ENCODE results near the gene MYCBPAP.

The MYCBPAP gene

GRCh38 chr17:50523208-50523607 is 15.0 kb downstream of the MYCBPAP start:
- no peak overlapping the region for H3K4me3 ChIP-seq (ENCODE audit: low read length)
- H3K9me3 ChIP-seq (ENCODE audit: control insufficient read depth, low read length), result no peaks in the 10 kb centered on the region
- H3K36me3 ChIP-seq (ENCODE audit: control insufficient read depth, insufficient read depth, low read length, severe bottlenecking), result no peaks in the 10 kb centered on the region
- H3K9ac ChIP-seq (ENCODE audit: low read length), result no peak overlapping the region
- no peak for DNase-seq (ENCODE audit: low read depth)
- H3K4me1 ChIP-seq (ENCODE audit: control insufficient read depth, insufficient read depth, low read length), result no peaks in the 10 kb centered on the region
- peaks cover 7% of the 10 kb centered on the region for H3K27me3 ChIP-seq (replicated peaks; ENCODE audit: control insufficient read depth, insufficient read depth, low read length)

- H3K9me3 ChIP-seq (ENCODE audit: control insufficient read depth, low read length), result no peaks in the 10 kb centered on the region
- H3K9ac ChIP-seq (ENCODE audit: low read length), result no peak overlapping the region
- H3K4me3 ChIP-seq (ENCODE audit: low read length), result no peak overlapping the region
- H3K27me3 ChIP-seq (replicated peaks; ENCODE audit: control insufficient read depth, insufficient read depth, low read length), result peaks cover 17% of the 10 kb centered on the region
- H3K36me3 ChIP-seq (ENCODE audit: control insufficient read depth, insufficient read depth, low read length, severe bottlenecking), result no peaks in the 10 kb centered on the region
- DNase-seq (ENCODE audit: low read depth), result no peak
- H3K4me1 ChIP-seq (ENCODE audit: control insufficient read depth, insufficient read depth, low read length), result no peaks in the 10 kb centered on the region
Observed at GRCh38 chr17:50524838-50525237, 16.6 kb downstream of the MYCBPAP start.

- H3K4me3 ChIP-seq (ENCODE audit: low read length), result no peak overlapping the region
- H3K9ac ChIP-seq (ENCODE audit: low read length), result no peak overlapping the region
- H3K4me1 ChIP-seq (ENCODE audit: control insufficient read depth, insufficient read depth, low read length), result peaks cover 12% of the 10 kb centered on the region
- DNase-seq (ENCODE audit: low read depth), result no peak
- no peaks in the 10 kb centered on the region for H3K36me3 ChIP-seq (ENCODE audit: control insufficient read depth, insufficient read depth, low read length, severe bottlenecking)
- H3K9me3 ChIP-seq (ENCODE audit: control insufficient read depth, low read length), result no peaks in the 10 kb centered on the region
- H3K27me3 ChIP-seq (replicated peaks; ENCODE audit: control insufficient read depth, insufficient read depth, low read length), result peaks cover 30% of the 10 kb centered on the region
Observed at GRCh38 chr17:50527155-50527762, 19.0 kb downstream of the MYCBPAP start.

- H3K4me3 ChIP-seq (ENCODE audit: low read length), result no peak overlapping the region
- no peaks in the 10 kb centered on the region for H3K36me3 ChIP-seq (ENCODE audit: control insufficient read depth, insufficient read depth, low read length, severe bottlenecking)
- H3K9me3 ChIP-seq (ENCODE audit: control insufficient read depth, low read length), result no peaks in the 10 kb centered on the region
- H3K4me1 ChIP-seq (ENCODE audit: control insufficient read depth, insufficient read depth, low read length), result peaks cover 12% of the 10 kb centered on the region
- H3K27me3 ChIP-seq (replicated peaks; ENCODE audit: control insufficient read depth, insufficient read depth, low read length), result peaks cover 37% of the 10 kb centered on the region
- H3K9ac ChIP-seq (ENCODE audit: low read length), result no peak overlapping the region
- no peak for DNase-seq (ENCODE audit: low read depth)
Observed at GRCh38 chr17:50527949-50528474, 19.8 kb downstream of the MYCBPAP start.

GRCh38 chr17:50529849-50530248 is 21.6 kb downstream of the MYCBPAP start:
- peaks cover 43% of the 10 kb centered on the region for H3K27me3 ChIP-seq (replicated peaks; ENCODE audit: control insufficient read depth, insufficient read depth, low read length)

GRCh38 chr17:50531428-50532025 is 23.3 kb downstream of the MYCBPAP start:
- no peaks in the 10 kb centered on the region for H3K9me3 ChIP-seq (ENCODE audit: control insufficient read depth, low read length)
- H3K4me3 ChIP-seq (ENCODE audit: low read length), result no peak overlapping the region
- peaks cover 19% of the 10 kb centered on the region for H3K4me1 ChIP-seq (ENCODE audit: control insufficient read depth, insufficient read depth, low read length)
- H3K27me3 ChIP-seq (replicated peaks; ENCODE audit: control insufficient read depth, insufficient read depth, low read length), result peaks cover 42% of the 10 kb centered on the region
- no peaks in the 10 kb centered on the region for H3K36me3 ChIP-seq (ENCODE audit: control insufficient read depth, insufficient read depth, low read length, severe bottlenecking)
- no peak for DNase-seq (ENCODE audit: low read depth)
- no peak overlapping the region for H3K9ac ChIP-seq (ENCODE audit: low read length)

More at GRCh38 chr17:50529849-50530248, 21.6 kb downstream of the MYCBPAP start:
- H3K9me3 ChIP-seq (ENCODE audit: control insufficient read depth, low read length), result no peaks in the 10 kb centered on the region
- H3K4me1 ChIP-seq (ENCODE audit: control insufficient read depth, insufficient read depth, low read length), result peaks cover 19% of the 10 kb centered on the region
- H3K36me3 ChIP-seq (ENCODE audit: control insufficient read depth, insufficient read depth, low read length, severe bottlenecking), result no peaks in the 10 kb centered on the region
- no peak overlapping the region for H3K4me3 ChIP-seq (ENCODE audit: low read length)
- no peak overlapping the region for H3K9ac ChIP-seq (ENCODE audit: low read length)
- DNase-seq (ENCODE audit: low read depth), result no peak

GRCh38 chr17:50532452-50533024 is 24.3 kb downstream of the MYCBPAP start, which contains the start of gene EPN3:
Gene EPN3 (plus strand): TSS chr17:50532735. CDS start chr17:50536557, 3,822 bp downstream.
- no peak for DNase-seq (ENCODE audit: low read depth)

GRCh38 chr17:50533185-50533584 is 24.9 kb downstream of the MYCBPAP start:
- H3K9ac ChIP-seq (ENCODE audit: low read length), result no peak overlapping the region
- H3K27me3 ChIP-seq (replicated peaks; ENCODE audit: control insufficient read depth, insufficient read depth, low read length), result peaks cover 39% of the 10 kb centered on the region
- no peaks in the 10 kb centered on the region for H3K9me3 ChIP-seq (ENCODE audit: control insufficient read depth, low read length)
- H3K4me1 ChIP-seq (ENCODE audit: control insufficient read depth, insufficient read depth, low read length), result peaks cover 20% of the 10 kb centered on the region
- DNase-seq (ENCODE audit: low read depth), result no peak
- H3K36me3 ChIP-seq (ENCODE audit: control insufficient read depth, insufficient read depth, low read length, severe bottlenecking), result no peaks in the 10 kb centered on the region
- peak overlapping the region; percentile 15 for H3K4me3 ChIP-seq (ENCODE audit: low read length)

More at GRCh38 chr17:50532452-50533024, 24.3 kb downstream of the MYCBPAP start, which contains the start of gene EPN3:
- Histone ChIP-seq H3K36me3 (ENCODE audit: control insufficient read depth, insufficient read depth, low read length, severe bottlenecking) (no peaks in the 10 kb centered on the region), H3K9me3 (ENCODE audit: control insufficient read depth, low read length) (no peaks in the 10 kb centered on the region), H3K4me3 (ENCODE audit: low read length) (peak within 1 kb of the TSS; percentile 15), H3K4me1 (ENCODE audit: control insufficient read depth, insufficient read depth, low read length) (peaks cover 19% of the 10 kb centered on the region), H3K9ac (ENCODE audit: low read length) (no peak within 1 kb of the TSS), H3K27me3 (replicated peaks; ENCODE audit: control insufficient read depth, insufficient read depth, low read length) (peaks cover 41% of the 10 kb centered on the region)

- Histone ChIP-seq H3K36me3 (ENCODE audit: control insufficient read depth, insufficient read depth, low read length, severe bottlenecking) (no peaks in the 10 kb centered on the region), H3K9me3 (ENCODE audit: control insufficient read depth, low read length) (no peaks in the 10 kb centered on the region), H3K27me3 (replicated peaks; ENCODE audit: control insufficient read depth, insufficient read depth, low read length) (peaks cover 39% of the 10 kb centered on the region), H3K4me3 (ENCODE audit: low read length) (peak overlapping the region; percentile 15), H3K9ac (ENCODE audit: low read length) (no peak overlapping the region), H3K4me1 (ENCODE audit: control insufficient read depth, insufficient read depth, low read length) (peaks cover 26% of the 10 kb centered on the region)
- peak; percentile 61 for DNase-seq (ENCODE audit: low read depth)
Observed at GRCh38 chr17:50533720-50534148, 25.5 kb downstream of the MYCBPAP start.

- Histone ChIP-seq H3K4me3 (ENCODE audit: low read length) (no peak overlapping the region), H3K27me3 (replicated peaks; ENCODE audit: control insufficient read depth, insufficient read depth, low read length) (peaks cover 33% of the 10 kb centered on the region)
Observed at GRCh38 chr17:50534222-50534978, 26.2 kb downstream of the MYCBPAP start.

GRCh38 chr17:50534979-50535326 is 26.7 kb downstream of the MYCBPAP start:
- Histone ChIP-seq H3K4me1 (ENCODE audit: control insufficient read depth, insufficient read depth, low read length) (peaks cover 28% of the 10 kb centered on the region), H3K9ac (ENCODE audit: low read length) (no peak overlapping the region), H3K4me3 (ENCODE audit: low read length) (no peak overlapping the region), H3K9me3 (ENCODE audit: control insufficient read depth, low read length) (no peaks in the 10 kb centered on the region), H3K27me3 (replicated peaks; ENCODE audit: control insufficient read depth, insufficient read depth, low read length) (peaks cover 28% of the 10 kb centered on the region), H3K36me3 (ENCODE audit: control insufficient read depth, insufficient read depth, low read length, severe bottlenecking) (no peaks in the 10 kb centered on the region)
- no peak for DNase-seq (ENCODE audit: low read depth)

More at GRCh38 chr17:50534222-50534978, 26.2 kb downstream of the MYCBPAP start:
- Histone ChIP-seq H3K9me3 (ENCODE audit: control insufficient read depth, low read length) (no peaks in the 10 kb centered on the region), H3K36me3 (ENCODE audit: control insufficient read depth, insufficient read depth, low read length, severe bottlenecking) (no peaks in the 10 kb centered on the region), H3K9ac (ENCODE audit: low read length) (no peak overlapping the region), H3K4me1 (ENCODE audit: control insufficient read depth, insufficient read depth, low read length) (peaks cover 28% of the 10 kb centered on the region)
- DNase-seq (ENCODE audit: low read depth), result no peak
